ENCODE data around the gene ORC2. TPM values are rescaled to one million over a fixed set of nuclear protein-coding genes. Genes with fewer than 3 reads are reported as not detected.

ORC2 gene
- total and polyA plus RNA-seq, 10 of the 15 experiments (the other 5 are each of a cell fraction or from before 2014, with no cell fraction given) = 6.1 to 36.9 (median 17.6) TPM

DNA sequence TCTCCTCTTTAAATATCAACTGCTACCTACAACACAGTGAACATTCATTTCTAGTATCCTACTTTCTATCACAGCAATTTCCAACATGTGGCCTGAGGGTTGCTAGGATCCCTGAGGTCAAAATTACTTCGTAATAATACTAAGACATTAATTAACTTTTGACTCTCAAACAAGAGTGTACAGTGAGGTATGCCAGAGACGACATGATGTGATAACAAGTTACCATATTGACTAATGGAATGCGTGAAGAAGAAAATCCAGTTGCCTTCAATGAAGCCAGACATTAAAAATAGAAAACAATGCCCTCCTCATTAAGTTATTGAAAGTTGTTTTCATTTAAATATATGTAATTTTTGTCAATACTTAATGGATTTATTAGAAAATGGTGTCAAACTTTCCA, 13.1 kb downstream of the ORC2 start:
- intact Hi-C loops (cut with micrococcal nuclease; ENCODE audit: unreplicated experiment) (no loop called here), in situ Hi-C loops (cut with MboI) (no loop called here)

GRCh38 chr2:200945395-200945729, 18.1 kb downstream of the ORC2 start:
- ATAC-seq = no peak
- ChIA-PET CTCF (interaction anchor here (0.5 to 2.2 kb wide), 5 partner anchors 10 to 412 kb away, joined by 3 to 9 read pairs (median 4); partner anchors contain the start of gene ORC2), SMC1A (ENCODE audit: uncharacterized antibody, unreplicated experiment) (interaction anchor here (0.9 to 2.9 kb wide), 7 partner anchors 9 to 814 kb away, joined by 3 to 7 read pairs (median 4); partner anchors contain the start of gene CASP10), POLR2A (interaction anchor here (0.6 to 2.1 kb wide), 3 partner anchors 16 to 157 kb away, joined by 4 to 11 read pairs (median 7); partner anchors contain the start of gene ORC2), RAD21 (ENCODE audit: unreplicated experiment) (interaction anchor here (1.0 to 1.9 kb wide), 2 partner anchors 18 to 38 kb away, joined by 4 to 8 read pairs; partner anchors contain the start of gene ORC2)
- Histone ChIP-seq H3K4me1 (ENCODE audit: control insufficient read depth, insufficient read depth, low read length) (no peaks in the 10 kb centered on the region), H3K27ac (ENCODE audit: control insufficient read depth, insufficient read depth) (no peak overlapping the region), H2AFZ (ENCODE audit: control insufficient read depth, low read depth, low read length) (no peak overlapping the region), H3K9me3 (replicated peaks; ENCODE audit: control insufficient read depth, insufficient read depth, low read length) (no peaks in the 10 kb centered on the region), H3K27me3 (replicated peaks in 1 of 2; ENCODE audit: control insufficient read depth in 2 of 2, insufficient read depth in 2 of 2, low read length in 1 of 2) (no peaks in the 10 kb centered on the region), H3K9ac (ENCODE audit: control insufficient read depth, insufficient read depth, low read length) (no peak overlapping the region), H3K36me3 (ENCODE audit: control insufficient read depth in 2 of 2, insufficient read depth in 2 of 2, low read length in 1 of 2) (peaks cover 1 to 4% of the 10 kb centered on the region in 2 experiments), H4K20me1 (ENCODE audit: control insufficient read depth, insufficient read depth) (no peaks in the 10 kb centered on the region), H3K4me2 (ENCODE audit: control insufficient read depth, insufficient read depth) (no peak overlapping the region), H3K79me2 (ENCODE audit: control insufficient read depth, insufficient read depth, low read length) (no peaks in the 10 kb centered on the region), H3K4me3 (no peak overlapping the region)
- BruUV-seq (replicated peaks) = TSS peak; percentile 18
- FAIRE-seq = no peak
- intact Hi-C loops (cut with micrococcal nuclease; ENCODE audit: unreplicated experiment) = no loop called here
- in situ Hi-C loops (cut with MboI) = no loop called here
- no peak for DNase-seq (ENCODE audit: low read depth, low spot score)
- 83% methylated on average over 4 of the region's 4 CpGs for WGBS (ENCODE audit: insufficient coverage, insufficient replicate concordance, low lambda C conversion rate, missing lambda C conversion rate)
- TF ChIP-seq MEF2B (IDR thresholded peaks at IDR 0.05; ENCODE audit: partially characterized antibody, poor library complexity, severe bottlenecking) (no peak), BACH1 (IDR thresholded peaks at IDR 0.05; ENCODE audit: borderline replicate concordance) (no peak), EP300 (IDR thresholded peaks at IDR 0.05; ENCODE audit: borderline replicate concordance in 1 of 2, control insufficient read depth in 1 of 2, low read depth in 2 of 2, low read length in 2 of 2) (no peak), KLF5 (IDR thresholded peaks at IDR 0.05; ENCODE audit: partially characterized antibody) (no peak), EGR1 (IDR thresholded peaks at IDR 0.05; ENCODE audit: borderline replicate concordance in 1 of 2, low read depth in 2 of 2, low read length in 2 of 2) (no peak), IRF5 (IDR thresholded peaks at IDR 0.05; ENCODE audit: borderline replicate concordance) (no peak), SMAD1 (IDR thresholded peaks at IDR 0.05; ENCODE audit: low read depth, partially characterized antibody) (no peak), BCL3 (IDR thresholded peaks at IDR 0.05; ENCODE audit: borderline replicate concordance, insufficient read depth, low read depth, low read length, poor library complexity, severe bottlenecking) (no peak), POU2F2 (IDR thresholded peaks at IDR 0.05; ENCODE audit: borderline replicate concordance, low read depth, low read length) (no peak), CREM (IDR thresholded peaks at IDR 0.05; ENCODE audit: low read depth) (no peak)

More for the DNA sequence above, 13.1 kb downstream of the ORC2 start:
- no peak overlapping the region for H3K27ac ChIP-seq (ENCODE audit: control insufficient read depth, insufficient read depth)
- SMC1A ChIA-PET (ENCODE audit: uncharacterized antibody, unreplicated experiment) = interaction anchor here (1.1 kb wide), 1 partner anchor 11 kb away, joined by 4 read pairs; no protein-coding TSS in a partner anchor
- BruUV-seq (replicated peaks) = no TSS peak
- no peak for DNase-seq (ENCODE audit: low read depth, low spot score)
- no peak for TF ChIP-seq CBX3 (IDR thresholded peaks at IDR 0.05; ENCODE audit: borderline replicate concordance, low read depth)
- no peak for TF ChIP-seq NRF1 (conservative IDR thresholded peaks at IDR 0.05; ENCODE audit: low read depth, low read length)
- no peak for TF ChIP-seq CHD2 (IDR thresholded peaks at IDR 0.05; ENCODE audit: borderline replicate concordance, low read depth, low read length)
- TF ChIP-seq TCF12 (IDR thresholded peaks at IDR 0.05; ENCODE audit: low read depth, low read length) = no peak
- TF ChIP-seq FOS (IDR thresholded peaks at IDR 0.05; ENCODE audit: borderline replicate concordance, extremely low read depth, insufficient read length) = no peak
- TF ChIP-seq, protein P1, sequence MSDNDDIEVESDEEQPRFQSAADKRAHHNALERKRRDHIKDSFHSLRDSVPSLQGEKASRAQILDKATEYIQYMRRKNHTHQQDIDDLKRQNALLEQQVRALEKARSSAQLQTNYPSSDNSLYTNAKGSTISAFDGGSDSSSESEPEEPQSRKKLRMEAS (IDR thresholded peaks at IDR 0.05; ENCODE audit: low read depth, low read length) = no peak
- TF ChIP-seq POLR2A (IDR thresholded peaks at IDR 0.05; ENCODE audit: low read depth, low read length) = no peak
- H3K4me2 ChIP-seq (ENCODE audit: control insufficient read depth, insufficient read depth) = no peak overlapping the region
- no peaks in the 10 kb centered on the region for H4K20me1 ChIP-seq (ENCODE audit: control insufficient read depth, insufficient read depth)
- no peak overlapping the region for H3K4me3 ChIP-seq
- RAD21 ChIA-PET (ENCODE audit: unreplicated experiment) = no interaction called here
- H3K79me2 ChIP-seq (ENCODE audit: control insufficient read depth, insufficient read depth, low read length) = no peaks in the 10 kb centered on the region
- ATAC-seq = no peak
- no peak overlapping the region for H3K9ac ChIP-seq (ENCODE audit: control insufficient read depth, insufficient read depth, low read length)
- no peak for FAIRE-seq
- no peak overlapping the region for H2AFZ ChIP-seq (ENCODE audit: control insufficient read depth, low read depth, low read length)
- peaks cover 0 to 13% of the 10 kb centered on the region in 2 experiments for H3K36me3 ChIP-seq (ENCODE audit: control insufficient read depth in 2 of 2, insufficient read depth in 2 of 2, low read length in 1 of 2)
- H3K9me3 ChIP-seq (replicated peaks; ENCODE audit: control insufficient read depth, insufficient read depth, low read length) = no peaks in the 10 kb centered on the region
- H3K4me1 ChIP-seq (ENCODE audit: control insufficient read depth, insufficient read depth, low read length) = no peaks in the 10 kb centered on the region
- CTCF ChIA-PET = no interaction called here
- 83% methylated on average over 3 of the region's 3 CpGs for WGBS (ENCODE audit: insufficient coverage, insufficient replicate concordance, low lambda C conversion rate, missing lambda C conversion rate)
- POLR2A ChIA-PET = no interaction called here
- H3K27me3 ChIP-seq (replicated peaks in 1 of 2; ENCODE audit: control insufficient read depth in 2 of 2, insufficient read depth in 2 of 2, low read length in 1 of 2) = no peaks in the 10 kb centered on the region

Measured in GM12878 (cell line).